ENCODE results near the gene FHIT.

The FHIT gene

DNA sequence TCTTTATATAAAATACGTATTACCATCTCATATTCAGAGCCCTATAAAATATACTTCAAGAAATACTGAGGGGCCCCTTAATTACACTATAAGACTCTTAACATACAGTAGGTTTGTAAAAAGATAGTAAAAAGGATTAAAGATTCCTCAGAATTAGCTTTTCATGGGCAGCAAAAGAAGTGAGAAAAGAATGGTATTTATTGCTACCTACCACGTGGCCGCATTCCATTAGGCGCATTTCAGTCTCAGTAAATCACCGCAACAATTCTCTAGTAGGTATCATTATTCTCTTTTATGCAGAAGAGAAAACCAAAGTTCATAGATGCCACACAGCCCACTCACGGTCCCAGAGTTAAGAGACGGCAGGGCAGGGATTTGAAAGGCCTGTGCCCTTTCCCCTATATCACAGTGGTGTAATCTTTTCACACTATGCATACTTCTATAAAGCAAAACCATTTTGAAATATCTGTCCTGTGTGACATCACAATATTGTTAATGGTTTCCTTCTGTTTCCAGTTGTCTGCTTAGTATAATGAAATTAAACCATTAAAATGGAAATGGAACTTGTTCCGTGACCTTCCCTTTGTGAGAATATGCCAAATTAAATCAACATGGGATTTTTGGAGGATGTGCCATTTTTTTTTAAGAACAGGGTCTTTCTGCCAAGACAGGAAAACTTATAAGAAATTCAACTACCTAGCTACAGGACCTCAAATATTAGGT is 1072.2 kb downstream of the FHIT start:
- no peak for DNase-seq

DNA sequence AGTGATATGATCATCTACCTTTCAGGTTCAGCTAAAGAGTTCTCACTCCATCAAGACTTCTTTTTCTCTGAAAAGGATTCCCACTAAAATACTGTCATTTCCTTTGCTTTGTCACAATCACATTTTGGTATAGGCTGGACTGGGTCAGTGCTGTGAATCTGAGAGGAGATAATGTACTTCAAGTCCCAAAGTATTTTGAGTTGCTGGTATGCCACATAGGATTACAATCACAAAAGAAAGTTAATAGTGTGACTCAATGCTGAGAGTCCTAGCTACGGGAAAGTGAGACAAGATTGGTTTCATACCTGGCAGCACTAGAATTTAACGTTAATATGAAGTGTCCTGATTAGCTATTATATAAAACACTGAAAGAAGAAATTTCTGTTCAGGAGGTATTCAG is 1073.5 kb downstream of the FHIT start:
- no peak for DNase-seq

GRCh38 chr3:60176614-60177013 is 1074.6 kb downstream of the FHIT start:
- DNase-seq: no peak

DNA sequence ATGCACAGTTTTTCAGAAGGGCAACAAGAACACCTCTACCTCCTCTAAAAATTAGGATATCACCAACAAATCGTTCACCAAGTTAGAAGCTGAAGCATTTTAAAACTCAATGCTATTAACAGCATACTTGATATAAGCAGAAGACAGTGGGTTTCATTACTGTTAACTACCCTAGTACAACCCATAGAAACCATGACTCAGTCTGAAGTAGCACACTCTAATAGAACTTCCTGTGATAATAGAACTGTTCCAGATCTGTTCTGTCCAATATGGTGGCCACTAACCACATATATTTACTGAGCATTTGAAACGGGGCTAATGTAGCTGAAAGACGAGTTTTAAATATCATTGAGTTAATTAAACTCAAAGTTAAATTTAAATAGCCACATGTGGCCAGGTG is 1075.6 kb downstream of the FHIT start:
- DNase-seq: no peak

DNA sequence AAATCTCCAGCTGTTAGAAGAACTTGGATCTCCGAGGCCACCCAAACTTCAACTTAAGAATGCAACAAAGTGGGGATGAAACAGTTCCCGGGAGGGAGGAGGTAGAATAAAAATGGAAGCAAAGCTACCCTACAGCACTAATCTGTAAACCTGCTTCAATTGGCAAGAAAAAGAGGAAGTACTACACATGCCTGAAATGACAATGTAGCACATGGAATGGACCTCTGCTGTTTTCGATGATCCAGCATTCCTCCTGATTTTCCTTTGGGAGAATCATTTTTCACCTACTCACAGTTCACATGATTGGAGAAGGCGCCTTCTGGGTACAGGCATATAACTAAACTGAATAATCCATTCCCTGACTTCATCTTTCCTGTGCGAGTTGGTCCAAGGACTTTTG is 1081.5 kb downstream of the FHIT start:
- DNase-seq: no peak

GRCh38 chr3:60167186-60167585 is 1084.1 kb downstream of the FHIT start:
- DNase-seq: no peak

DNA sequence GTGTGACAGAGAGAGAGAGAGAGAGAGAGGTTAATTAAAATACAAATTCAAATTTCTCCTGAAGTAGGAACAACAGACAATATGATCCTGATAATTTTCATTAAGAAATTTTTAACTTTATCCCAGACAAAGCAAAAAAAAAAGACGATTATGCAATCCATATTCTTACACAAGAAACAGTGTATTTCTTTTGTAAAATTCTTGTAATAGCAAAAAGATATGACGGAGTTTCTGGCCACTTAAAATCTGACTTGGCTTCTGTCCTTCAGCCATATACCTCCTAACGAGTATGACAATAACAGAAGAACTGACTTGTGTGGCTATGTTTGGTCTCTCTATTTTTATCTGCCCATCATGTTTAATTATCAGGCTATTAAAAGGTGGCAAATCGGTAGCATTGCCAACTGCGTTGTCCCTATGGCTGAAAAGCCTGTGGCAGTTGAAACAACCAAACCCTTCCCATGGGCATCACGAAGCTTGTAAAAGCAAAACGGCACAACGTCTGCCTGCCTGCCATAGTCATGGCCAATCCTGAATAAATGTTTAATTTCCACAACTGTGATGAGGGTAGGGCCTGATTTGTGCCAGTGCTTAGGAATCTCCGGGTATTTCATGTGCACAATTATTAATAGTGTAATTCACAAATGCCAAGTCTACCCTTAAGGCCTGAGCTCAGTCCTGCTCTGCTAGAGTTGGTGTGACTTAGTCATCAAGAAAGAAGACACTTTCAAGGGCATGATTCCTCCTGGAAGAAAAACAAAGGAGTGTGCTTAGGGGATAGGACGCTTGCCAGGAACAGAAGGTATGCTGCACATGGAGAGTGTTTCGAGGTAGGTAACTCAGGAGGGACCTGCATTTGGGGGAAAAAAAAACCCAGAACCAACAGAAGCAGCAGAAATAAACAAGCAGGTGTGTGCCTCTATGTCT is 1090.2 kb downstream of the FHIT start:
- DNase-seq: no peak

GRCh38 chr3:60160111-60160821 is 1091.0 kb downstream of the FHIT start:
- DNase-seq: no peak

DNA sequence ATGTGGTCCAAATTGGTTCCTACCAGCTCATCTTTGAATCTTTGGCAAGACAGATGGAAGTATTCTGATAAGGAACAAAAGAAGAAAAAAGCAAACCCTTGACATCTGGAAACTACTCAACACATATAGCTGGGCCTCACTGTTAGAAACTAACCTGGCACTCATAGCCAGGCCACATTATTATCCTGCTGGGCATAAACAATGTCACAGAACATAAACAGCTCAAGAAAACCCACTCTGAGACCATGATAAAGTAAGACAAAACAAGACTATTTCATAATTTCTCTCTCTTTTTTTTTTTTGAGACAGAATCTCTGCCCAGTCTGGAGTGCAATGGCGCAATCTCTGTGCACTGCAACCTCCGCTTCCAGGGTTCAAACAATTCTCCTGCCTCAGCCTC is 1093.2 kb downstream of the FHIT start:
- DNase-seq: no peak

DNA sequence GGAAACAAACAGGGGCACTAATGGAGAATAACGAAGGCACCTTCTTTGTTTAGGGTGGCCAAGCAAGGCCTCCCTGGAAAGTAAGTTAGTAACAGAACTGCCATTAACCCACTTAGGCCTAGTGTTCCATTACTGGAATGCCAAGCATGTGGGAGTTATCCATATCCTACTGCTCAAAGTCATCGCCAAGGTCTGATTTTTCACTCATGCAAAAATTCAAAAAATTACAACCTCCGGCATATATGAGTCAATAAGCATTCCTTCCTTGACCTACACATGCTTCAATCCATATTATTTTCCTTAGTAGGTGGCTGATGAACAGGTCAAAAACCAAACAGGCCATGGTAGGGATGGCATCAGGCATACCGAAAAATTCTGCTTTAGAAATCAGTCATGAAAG is 1097.2 kb downstream of the FHIT start:
- no peak for DNase-seq

GRCh38 chr3:60153221-60153999 is 1097.8 kb downstream of the FHIT start:
- no peak for DNase-seq

DNA sequence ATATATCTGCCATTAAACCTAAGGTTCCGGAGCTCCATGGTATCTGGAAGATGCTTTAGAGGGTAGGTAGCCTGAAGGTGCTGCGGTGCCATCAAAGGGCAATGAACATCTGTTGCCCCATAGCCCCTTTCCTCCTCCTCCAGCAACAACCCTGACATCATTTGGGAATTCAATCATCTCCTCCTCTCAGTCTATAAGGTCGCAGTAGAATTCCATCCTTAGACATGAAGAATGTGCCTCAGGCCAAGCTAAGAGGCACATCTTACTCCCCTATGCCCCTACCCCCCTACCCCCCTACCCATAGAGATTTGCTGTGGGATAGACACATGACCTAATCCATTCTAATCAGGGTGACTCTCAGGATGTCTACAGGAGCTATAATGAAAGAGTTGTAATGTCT is 1101.8 kb downstream of the FHIT start:
- no peak for DNase-seq

GRCh38 chr3:60147249-60147950 is 1103.9 kb downstream of the FHIT start:
- DNase-seq: peak in 1 of 4 experiments; percentile 0

GRCh38 chr3:60146121-60146520 is 1105.1 kb downstream of the FHIT start:
- no peak for DNase-seq

DNA sequence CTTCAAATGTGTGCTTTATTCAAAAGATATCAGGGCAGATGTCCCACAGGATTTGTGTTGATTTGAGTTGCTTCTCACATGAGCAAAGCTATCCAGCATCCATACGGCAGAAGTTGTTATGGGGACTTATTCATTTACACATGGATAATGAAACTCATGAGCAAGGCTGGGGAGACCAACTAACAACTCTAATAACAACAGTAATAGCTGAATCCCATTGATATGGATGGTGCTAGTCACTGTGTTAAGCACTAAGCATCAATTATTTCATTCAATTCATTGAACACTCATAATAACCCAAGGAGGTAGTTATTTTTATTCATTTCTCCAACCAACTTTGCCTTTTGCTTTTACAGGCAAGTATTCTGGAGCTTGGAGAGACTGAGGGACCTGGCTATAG is 1107.2 kb downstream of the FHIT start:
- DNase-seq: no peak

- DNase-seq: no peak
Observed at GRCh38 chr3:60142009-60142408, 1109.2 kb downstream of the FHIT start.

DNA sequence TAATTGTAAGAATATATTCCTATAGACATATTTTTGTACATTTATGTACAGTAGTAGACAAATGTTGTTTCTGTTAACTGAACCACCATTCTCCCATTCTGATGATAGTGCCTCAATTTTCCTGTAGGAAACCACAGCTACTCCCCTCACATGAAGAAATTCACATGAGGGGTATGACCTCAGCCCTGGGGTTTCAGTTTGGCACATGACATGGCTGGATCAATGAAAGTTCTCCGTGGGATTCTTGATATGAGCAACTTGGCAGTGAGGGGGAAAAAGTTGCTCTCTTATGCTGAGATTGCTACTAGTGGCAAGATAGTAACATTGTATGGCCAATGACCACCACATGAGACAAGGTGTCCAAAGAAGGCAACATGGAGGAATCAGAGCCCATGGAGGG is 1111.1 kb downstream of the FHIT start:
- no peak for DNase-seq

DNA sequence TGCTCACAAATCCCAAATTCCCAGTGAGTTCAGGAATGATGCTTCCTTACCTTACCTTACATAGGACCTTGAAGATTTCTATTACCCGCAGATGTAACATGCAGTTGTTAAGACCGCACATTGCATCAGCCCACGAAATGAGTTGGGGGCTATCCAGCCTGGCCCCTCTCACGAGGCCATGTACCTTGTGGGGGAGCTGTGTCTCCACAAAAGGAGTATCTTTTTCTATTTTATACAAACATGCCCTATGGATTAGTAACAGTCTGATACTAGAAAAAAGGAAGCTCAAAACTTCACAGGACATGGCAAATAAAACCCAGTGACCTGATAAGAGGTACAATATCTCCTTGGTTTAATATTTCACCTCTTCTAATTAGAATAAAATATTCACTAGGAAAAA is 1114.7 kb downstream of the FHIT start:
- DNase-seq: no peak

- DNase-seq: no peak
Observed at GRCh38 chr3:60135474-60135873, 1115.8 kb downstream of the FHIT start.

DNA sequence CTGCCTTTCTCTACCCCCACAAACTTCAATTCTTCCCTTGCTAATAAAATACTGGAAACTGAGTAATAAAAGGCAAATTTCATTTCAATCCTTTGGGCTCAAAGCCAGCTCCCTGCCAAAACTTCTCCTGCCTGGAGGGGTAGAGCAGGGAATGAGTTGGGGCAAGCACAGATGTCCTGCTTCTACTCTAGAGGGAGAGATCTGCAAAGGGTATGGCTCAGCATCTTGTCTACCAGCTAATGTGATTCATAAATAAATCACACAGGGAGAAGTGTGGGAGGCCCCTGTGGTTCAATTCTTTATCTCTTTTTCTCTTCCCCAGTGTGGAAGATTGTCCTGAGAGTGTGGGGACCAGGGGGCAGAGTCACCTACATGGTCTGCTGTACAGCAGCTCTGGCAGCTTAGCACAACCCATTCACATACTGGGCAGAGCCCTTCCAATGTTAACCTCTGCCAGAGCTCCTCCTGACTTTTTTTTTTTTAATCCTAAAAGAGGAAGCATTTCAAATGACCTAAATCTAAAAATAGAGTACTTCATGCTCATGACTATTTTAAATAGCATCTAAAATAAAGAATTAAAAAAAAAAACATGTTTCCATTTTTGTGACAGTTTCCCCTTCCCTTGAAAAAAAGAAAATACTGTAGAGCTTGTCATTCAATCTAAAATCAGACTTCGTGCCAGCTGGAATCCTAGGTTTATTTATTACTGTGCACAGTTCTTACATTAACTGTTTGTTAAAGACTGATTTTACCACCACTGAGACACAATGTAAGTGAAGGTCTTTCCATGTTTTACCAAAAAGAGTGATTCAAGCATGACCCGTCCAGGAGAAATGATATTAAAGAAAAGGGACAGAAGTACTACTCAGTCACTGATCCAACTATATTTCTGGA is 1117.7 kb downstream of the FHIT start:
- DNase-seq: no peak

GRCh38 chr3:60131618-60132017 is 1119.6 kb downstream of the FHIT start:
- no peak for DNase-seq
